Measurements from ENCODE around the gene NDUFS2. TPM values are rescaled to one million over a fixed set of nuclear protein-coding genes. Genes with fewer than 3 reads are reported as not detected.
"Not testable (repeated sequence)": the region's sequence is repeated elsewhere in the genome, so short reads cannot be mapped to it uniquely, and the experiment has no call there.

Gene NDUFS2
- total RNA-seq, 2 experiments from 2014 or later: 49.9 to 55.7 TPM

- Mint-ChIP-seq H3K36me3 (ENCODE audit: low read depth) (peaks cover 4% of the 10 kb centered on the region), H3K27ac (no peak overlapping the region), H3K4me1 (ENCODE audit: low read depth) (no peaks in the 10 kb centered on the region), H3K9me3 (peaks cover 2% of the 10 kb centered on the region), H3K4me3 (no peak overlapping the region), H3K27me3 (peaks cover 24% of the 10 kb centered on the region)
- POLR2A ChIA-PET: no interaction called here
- H3K4me3 ChIP-seq (ENCODE audit: low read length): no peak overlapping the region
- peaks cover 0 to 5% of the 10 kb centered on the region in 2 experiments for H3K27me3 ChIP-seq (ENCODE audit: control insufficient read depth in 1 of 2, insufficient read depth in 2 of 2, low read length in 2 of 2)
- no peak for TF ChIP-seq CTCF (IDR thresholded peaks at IDR 0.05)
- ATAC-seq (ENCODE audit: poor library complexity): no peak
- no peak overlapping the region for H3K27ac ChIP-seq (ENCODE audit: low read depth in 1 of 2, low read length in 2 of 2)
- intact Hi-C loops (cut with DNase I, micrococcal nuclease): no loop called here
- no peaks in the 10 kb centered on the region for H3K36me3 ChIP-seq (ENCODE audit: insufficient read depth, low read length)
- H3K9me3 ChIP-seq (ENCODE audit: control insufficient read depth in 1 of 2, insufficient read depth in 1 of 2, low read length in 2 of 2): peaks cover under 1 to 4% of the 10 kb centered on the region in 2 experiments
- no peak for DNase-seq
- no peaks in the 10 kb centered on the region for H3K4me1 ChIP-seq (ENCODE audit: insufficient read depth, low read length)
- CTCF ChIA-PET: no interaction called here
Observed at GRCh38 chr1:161251579-161251978, 49.4 kb downstream of the NDUFS2 start.

GRCh38 chr1:161255302-161255701 lies 53.1 kb downstream of the NDUFS2 start:
- peaks cover 13 to 15% of the 10 kb centered on the region in 2 experiments for H3K9me3 ChIP-seq (ENCODE audit: control insufficient read depth in 1 of 2, insufficient read depth in 1 of 2, low read length in 2 of 2)
- H3K27ac Mint-ChIP-seq; DNase-seq; POLR2A ChIA-PET; H3K36me3 ChIP-seq (ENCODE audit: insufficient read depth, low read length); H3K4me1 Mint-ChIP-seq (ENCODE audit: low read depth); H3K4me3 ChIP-seq (ENCODE audit: low read length); intact Hi-C loops (cut with DNase I, micrococcal nuclease); H3K27ac ChIP-seq (ENCODE audit: low read depth in 1 of 2, low read length in 2 of 2); H3K4me3 Mint-ChIP-seq; H3K9me3 Mint-ChIP-seq; ATAC-seq (ENCODE audit: poor library complexity); CTCF ChIA-PET: not testable (repeated sequence)
- peaks cover 14% of the 10 kb centered on the region for H3K4me1 ChIP-seq (ENCODE audit: insufficient read depth, low read length)
- Mint-ChIP-seq H3K27me3 (peaks cover 57% of the 10 kb centered on the region), H3K36me3 (ENCODE audit: low read depth) (peaks cover 15% of the 10 kb centered on the region)
- H3K27me3 ChIP-seq (ENCODE audit: control insufficient read depth in 1 of 2, insufficient read depth in 2 of 2, low read length in 2 of 2): peaks cover 21 to 36% of the 10 kb centered on the region in 2 experiments

GRCh38 chr1:161255955-161256520 lies 53.9 kb downstream of the NDUFS2 start:
- H3K27ac ChIP-seq (ENCODE audit: low read depth in 1 of 2, low read length in 2 of 2); CTCF ChIA-PET; H3K9me3 Mint-ChIP-seq; H3K27ac Mint-ChIP-seq; DNase-seq; POLR2A ChIA-PET; H3K4me3 ChIP-seq (ENCODE audit: low read length); ATAC-seq (ENCODE audit: poor library complexity); H3K4me1 Mint-ChIP-seq (ENCODE audit: low read depth); H3K36me3 ChIP-seq (ENCODE audit: insufficient read depth, low read length); intact Hi-C loops (cut with DNase I, micrococcal nuclease); H3K4me3 Mint-ChIP-seq: not testable (repeated sequence)
- H3K27me3 Mint-ChIP-seq: peaks cover 65% of the 10 kb centered on the region
- H3K27me3 ChIP-seq (ENCODE audit: control insufficient read depth in 1 of 2, insufficient read depth in 2 of 2, low read length in 2 of 2): peaks cover 29 to 42% of the 10 kb centered on the region in 2 experiments
- peaks cover 15% of the 10 kb centered on the region for H3K4me1 ChIP-seq (ENCODE audit: insufficient read depth, low read length)
- peaks cover 13 to 15% of the 10 kb centered on the region in 2 experiments for H3K9me3 ChIP-seq (ENCODE audit: control insufficient read depth in 1 of 2, insufficient read depth in 1 of 2, low read length in 2 of 2)
- H3K36me3 Mint-ChIP-seq (ENCODE audit: low read depth): peaks cover 15% of the 10 kb centered on the region

- intact Hi-C loops (cut with DNase I, micrococcal nuclease); H3K4me1 Mint-ChIP-seq (ENCODE audit: low read depth); CTCF ChIA-PET; ATAC-seq (ENCODE audit: poor library complexity); H3K36me3 ChIP-seq (ENCODE audit: insufficient read depth, low read length); H3K9me3 Mint-ChIP-seq; DNase-seq; H3K4me3 ChIP-seq (ENCODE audit: low read length); H3K27ac ChIP-seq (ENCODE audit: low read depth in 1 of 2, low read length in 2 of 2); H3K27ac Mint-ChIP-seq; POLR2A ChIA-PET; H3K4me3 Mint-ChIP-seq: not testable (repeated sequence)
- peaks cover 13 to 15% of the 10 kb centered on the region in 2 experiments for H3K9me3 ChIP-seq (ENCODE audit: control insufficient read depth in 1 of 2, insufficient read depth in 1 of 2, low read length in 2 of 2)
- H3K27me3 ChIP-seq (ENCODE audit: control insufficient read depth in 1 of 2, insufficient read depth in 2 of 2, low read length in 2 of 2): peaks cover 38 to 47% of the 10 kb centered on the region in 2 experiments
- H3K27me3 Mint-ChIP-seq: peaks cover 74% of the 10 kb centered on the region
- peaks cover 15% of the 10 kb centered on the region for H3K36me3 Mint-ChIP-seq (ENCODE audit: low read depth)
- peaks cover 17% of the 10 kb centered on the region for H3K4me1 ChIP-seq (ENCODE audit: insufficient read depth, low read length)
Observed at GRCh38 chr1:161257109-161257508, 54.9 kb downstream of the NDUFS2 start.

Data from CD4-positive, alpha-beta T cell (primary cell).